ENCODE data around the gene ZNF197.

GRCh38 chr3:44647771-44648170 is 22.9 kb downstream of the ZNF197 start:
- no peak for TF ChIP-seq POLR2AphosphoS5 (IDR thresholded peaks at IDR 0.05; ENCODE audit: insufficient read depth in 1 of 2, low read depth in 1 of 2)
- TF ChIP-seq, protein P1, sequence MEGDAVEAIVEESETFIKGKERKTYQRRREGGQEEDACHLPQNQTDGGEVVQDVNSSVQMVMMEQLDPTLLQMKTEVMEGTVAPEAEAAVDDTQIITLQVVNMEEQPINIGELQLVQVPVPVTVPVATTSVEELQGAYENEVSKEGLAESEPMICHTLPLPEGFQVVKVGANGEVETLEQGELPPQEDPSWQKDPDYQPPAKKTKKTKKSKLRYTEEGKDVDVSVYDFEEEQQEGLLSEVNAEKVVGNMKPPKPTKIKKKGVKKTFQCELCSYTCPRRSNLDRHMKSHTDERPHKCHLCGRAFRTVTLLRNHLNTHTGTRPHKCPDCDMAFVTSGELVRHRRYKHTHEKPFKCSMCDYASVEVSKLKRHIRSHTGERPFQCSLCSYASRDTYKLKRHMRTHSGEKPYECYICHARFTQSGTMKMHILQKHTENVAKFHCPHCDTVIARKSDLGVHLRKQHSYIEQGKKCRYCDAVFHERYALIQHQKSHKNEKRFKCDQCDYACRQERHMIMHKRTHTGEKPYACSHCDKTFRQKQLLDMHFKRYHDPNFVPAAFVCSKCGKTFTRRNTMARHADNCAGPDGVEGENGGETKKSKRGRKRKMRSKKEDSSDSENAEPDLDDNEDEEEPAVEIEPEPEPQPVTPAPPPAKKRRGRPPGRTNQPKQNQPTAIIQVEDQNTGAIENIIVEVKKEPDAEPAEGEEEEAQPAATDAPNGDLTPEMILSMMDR (IDR thresholded peaks at IDR 0.05): no peak
- TF ChIP-seq POLR2A (IDR thresholded peaks at IDR 0.05): no peak
